H9 (cell line): ENCODE results near the gene IGSF9B. TPM values are rescaled to one million over a fixed set of nuclear protein-coding genes. Genes with fewer than 3 reads are reported as not detected.

ENCODE experiments used
- DNase-seq: peaks from one replicate; pipeline ENCODE4 v3.0.0-alpha.2; 2017
- H2AFZ ChIP-seq: one replicate; pipeline ENCODE4 v1.6.1; 2013; ENCODE audit warnings: mild to moderate bottlenecking, low read length, control low read depth, moderate library complexity
- H2AK5ac ChIP-seq: 2 replicates; pipeline ENCODE4 v1.6.1; 2013; ENCODE audit warnings: low read length, control low read depth, mixed read lengths; ENCODE audit not compliant: insufficient read length
- H2BK120ac ChIP-seq: one replicate; pipeline ENCODE4 v1.6.1; 2013; ENCODE audit warnings: low read depth, mild to moderate bottlenecking, low read length, control low read depth, inconsistent platforms; ENCODE audit not compliant: poor library complexity, severe bottlenecking
- H2BK12ac ChIP-seq: 2 replicates; pipeline ENCODE4 v1.6.1; 2013; ENCODE audit warnings: low read length, control low read depth, mixed read lengths, low read depth; ENCODE audit not compliant: insufficient read length
- H2BK15ac ChIP-seq: 2 replicates; pipeline ENCODE4 v1.6.1; 2013; ENCODE audit warnings: low read depth, low read length, control low read depth
- H2BK20ac ChIP-seq: one replicate; pipeline ENCODE4 v1.6.1; 2013; ENCODE audit warnings: low read depth, mild to moderate bottlenecking, low read length, control low read depth, inconsistent platforms; ENCODE audit not compliant: poor library complexity, severe bottlenecking
- H2BK5ac ChIP-seq: 2 replicates; pipeline ENCODE4 v1.6.1; 2013; ENCODE audit warnings: low read length, control low read depth, mixed read lengths; ENCODE audit not compliant: insufficient read length
- H3K14ac ChIP-seq: 2 replicates; pipeline ENCODE4 v1.6.1; 2013; ENCODE audit warnings: low read length, control low read depth; ENCODE audit not compliant: insufficient read depth
- H3K18ac ChIP-seq: 2 replicates; pipeline ENCODE4 v1.6.1; 2013; ENCODE audit warnings: low read depth, mild to moderate bottlenecking, mixed read lengths, low read length, control low read depth; ENCODE audit not compliant: insufficient read length
- H3K23ac ChIP-seq: 2 replicates; pipeline ENCODE4 v1.6.1; 2013; ENCODE audit warnings: low read length, control low read depth, mixed read lengths, low read depth; ENCODE audit not compliant: insufficient read length
- H3K23me2 ChIP-seq: 2 replicates; pipeline ENCODE4 v1.6.1; 2013; ENCODE audit warnings: low read depth, mild to moderate bottlenecking, mixed read lengths, low read length, control low read depth; ENCODE audit not compliant: insufficient read length, poor library complexity, severe bottlenecking
- H3K27ac ChIP-seq: 2 replicates; pipeline ENCODE4 v1.5.1; 2013; ENCODE audit warnings: low read length, control low read depth, mixed read lengths, low read depth; ENCODE audit not compliant: insufficient read length
- H3K27me3 ChIP-seq: 2 replicates; pipeline ENCODE4 v1.6.1; 2013; ENCODE audit warnings: low read length, control low read depth, inconsistent platforms; ENCODE audit not compliant: insufficient read depth
- H3K4ac ChIP-seq: 2 replicates; pipeline ENCODE4 v1.6.1; 2013; ENCODE audit warnings: low read depth, mild to moderate bottlenecking, control low read depth, inconsistent platforms, low read length, moderate library complexity
- H3K4me1 ChIP-seq: 2 replicates; pipeline ENCODE4 v1.6.1; 2013; ENCODE audit warnings: low read length, control low read depth, inconsistent platforms; ENCODE audit not compliant: insufficient read depth
- H3K4me2 ChIP-seq: 2 replicates; pipeline ENCODE4 v1.6.1; 2013; ENCODE audit warnings: low read length, control low read depth, mixed read lengths; ENCODE audit not compliant: insufficient read length, insufficient read depth
- H3K56ac ChIP-seq: 2 replicates; pipeline ENCODE4 v1.6.1; 2013; ENCODE audit warnings: low read depth, mild to moderate bottlenecking, mixed read lengths, low read length, control low read depth; ENCODE audit not compliant: insufficient read length
- H3K79me1 ChIP-seq: 2 replicates; pipeline ENCODE4 v1.6.1; 2013; ENCODE audit warnings: low read depth, mild to moderate bottlenecking, moderate library complexity, low read length, control low read depth, inconsistent platforms; ENCODE audit not compliant: insufficient read depth, poor library complexity, severe bottlenecking
- H3K79me2 ChIP-seq: 2 replicates; pipeline ENCODE4 v1.6.1; 2013; ENCODE audit warnings: low read length, control low read depth, inconsistent platforms; ENCODE audit not compliant: insufficient read depth
- H3K9ac ChIP-seq: 2 replicates; pipeline ENCODE4 v1.6.1; 2013; ENCODE audit warnings: low read length, control low read depth, mixed read lengths; ENCODE audit not compliant: insufficient read length; ENCODE audit errors: extremely low read depth
- H3K9me3 ChIP-seq: one replicate; pipeline ENCODE4 v1.6.1; 2013; ENCODE audit warnings: low read depth, low read length, inconsistent platforms; ENCODE audit not compliant: control insufficient read depth
- H3T11ph ChIP-seq: one replicate; pipeline ENCODE4 v1.6.1; 2013; ENCODE audit warnings: mild to moderate bottlenecking, low read length, control low read depth, inconsistent platforms
- H4K20me1 ChIP-seq: one replicate; pipeline ENCODE4 v1.6.1; 2013; ENCODE audit not compliant: control insufficient read depth, insufficient read length, insufficient read depth
- H4K5ac ChIP-seq: 2 replicates; pipeline ENCODE4 v1.6.1; 2013; ENCODE audit warnings: low read depth, mild to moderate bottlenecking, mixed read lengths, low read length, control low read depth; ENCODE audit not compliant: insufficient read length
- H4K8ac ChIP-seq: replicated peaks from 2 replicates; pipeline ENCODE4 v1.6.1; 2013; ENCODE audit warnings: low read length, control low read depth, mixed read lengths, low read depth; ENCODE audit not compliant: insufficient read length
- H4K91ac ChIP-seq: 2 replicates; pipeline ENCODE4 v1.6.1; 2013; ENCODE audit warnings: low read depth, mild to moderate bottlenecking, moderate library complexity, mixed read lengths, low read length, control low read depth; ENCODE audit not compliant: insufficient read length
- H3K27ac Mint-ChIP-seq, 3 experiments: 2 replicates in 2 of 3; 3 replicates in 1 of 3; pipeline ENCODE4 v1.8.0; 2020 to 2021; ENCODE audit warnings: mixed read lengths in 3 of 3, mild to moderate bottlenecking in 1 of 3, moderate library complexity in 1 of 3
- H3K27me3 Mint-ChIP-seq: 2 replicates; pipeline ENCODE4 v1.8.0; 2021; ENCODE audit warnings: low read depth, mild to moderate bottlenecking, moderate library complexity, mixed read lengths
- H3K36me3 Mint-ChIP-seq, 3 experiments: 2 replicates in 2 of 3; 3 replicates in 1 of 3; pipeline ENCODE4 v1.8.0; 2020 to 2021; ENCODE audit warnings: low read depth in 3 of 3, mixed read lengths in 3 of 3; ENCODE audit not compliant: insufficient read depth in 1 of 3
- H3K4me1 Mint-ChIP-seq, 2 experiments: 2 replicates each; pipeline ENCODE4 v1.8.0; 2020; ENCODE audit warnings: mixed read lengths in 2 of 2
- H3K4me3 Mint-ChIP-seq, 2 experiments: 2 replicates in 1 of 2; 3 replicates in 1 of 2; pipeline ENCODE4 v1.8.0; 2020 to 2021; ENCODE audit warnings: mild to moderate bottlenecking in 2 of 2, mixed read lengths in 2 of 2, moderate library complexity in 1 of 2
- H3K9me3 Mint-ChIP-seq, 2 experiments: 2 replicates in 1 of 2; 3 replicates in 1 of 2; pipeline ENCODE4 v1.8.0; 2020; ENCODE audit warnings: mild to moderate bottlenecking in 2 of 2, mixed read lengths in 2 of 2, moderate library complexity in 1 of 2
- CTCF ChIP-seq: fragments of 200-600 bp; sonication (generic); conservative IDR thresholded peaks from 3 replicates; pipeline ENCODE4 v1.8.0; 2021; ENCODE audit warnings: antibody characterized with exemption, mild to moderate bottlenecking
- WGBS: extraction: QIAGEN DNeasy Blood & Tissue Kit; methylation state at CpG from one replicate; pipeline ENCODE4 v1.1.7; 2013; ENCODE audit warnings: missing lambda C conversion rate, low lambda C conversion rate, mixed read lengths; ENCODE audit not compliant: insufficient read length; ENCODE audit errors: extremely low coverage; 5-methylcytosine and 5-hydroxymethylcytosine counted together
- total RNA-seq: library from RNA; stranded (reverse); gene quantifications from 2 replicates; pipeline ENCODE4 v1.2.1, GENCODE V29; 2021

IGSF9B gene
- total RNA-seq, 1 experiment from 2014 or later = 25.7 TPM

- Histone ChIP-seq H3T11ph (no peak overlapping the region), H3K79me2 (no peaks in the 10 kb centered on the region), H3K9me3 (no peaks in the 10 kb centered on the region), H4K8ac (no peak overlapping the region), H2BK12ac (no peak overlapping the region), H4K20me1 (no peaks in the 10 kb centered on the region), H2AFZ (no peak overlapping the region), H2BK120ac (no peak overlapping the region), H2BK5ac (no peak overlapping the region), H3K27me3 (no peaks in the 10 kb centered on the region), H3K23ac (no peak overlapping the region), H2BK15ac (no peak overlapping the region), H3K18ac (no peak overlapping the region), H3K79me1 (no peaks in the 10 kb centered on the region), H3K9ac (no peak overlapping the region), H4K91ac (no peak overlapping the region), H2AK5ac (no peak overlapping the region), H3K4me1 (no peaks in the 10 kb centered on the region), H3K4me2 (no peak overlapping the region), H2BK20ac (no peak overlapping the region), H3K4ac (no peak overlapping the region), H4K5ac (no peak overlapping the region), H3K27ac (no peak overlapping the region), H3K23me2 (no peaks in the 10 kb centered on the region), H3K56ac (no peak overlapping the region), H3K14ac (no peak overlapping the region; the same call in 1 of the 2 replicates)
- no CpG with 5 or more reads among the region's 33 CpGs for WGBS
- no peak for TF ChIP-seq CTCF
- peaks cover 31 to 47% (median 44%) of the 10 kb centered on the region in 3 experiments; a peak in 6 of 7 replicates for H3K36me3 Mint-ChIP-seq
- no peaks in the 10 kb centered on the region for H3K27me3 Mint-ChIP-seq
- no peak overlapping the region for H3K27ac Mint-ChIP-seq
- no peak overlapping the region for H3K4me3 Mint-ChIP-seq
- H3K4me1 Mint-ChIP-seq = peaks cover 6 to 16% of the 10 kb centered on the region in 2 experiments; a peak in 3 of 4 replicates
- no peak for DNase-seq
- H3K9me3 Mint-ChIP-seq = no peaks in the 10 kb centered on the region
Measured at GRCh38 chr11:133921026-133921425, 35.7 kb downstream of the IGSF9B start.
